ENCODE data around the gene CCDC24. TPM values are rescaled to one million over a fixed set of nuclear protein-coding genes. Genes with fewer than 3 reads are reported as not detected.

The CCDC24 gene
- total RNA-seq, 1 experiment from 2014 or later: 11.8 TPM

- no peak overlapping the region for H3K23ac ChIP-seq (ENCODE audit: insufficient read length, low read depth, low read length)
- H2BK15ac ChIP-seq (ENCODE audit: low read depth, low read length): no peak overlapping the region
- H4K5ac ChIP-seq (ENCODE audit: insufficient read length, low read depth, low read length): no peak overlapping the region
- no peak overlapping the region for H3K56ac ChIP-seq (ENCODE audit: insufficient read length, low read depth, low read length)
- no peak overlapping the region for H4K8ac ChIP-seq (replicated peaks; ENCODE audit: insufficient read length, low read depth, low read length)
- no peak overlapping the region for H2BK12ac ChIP-seq (ENCODE audit: insufficient read length, low read depth, low read length)
- peaks cover 16 to 23% of the 10 kb centered on the region in 2 experiments for H3K4me1 Mint-ChIP-seq
- H3K27ac Mint-ChIP-seq: no peak overlapping the region
- WGBS (ENCODE audit: extremely low coverage, insufficient read length, low lambda C conversion rate): no CpG with 5 or more reads among the region's 10 CpGs
- peak overlapping the region; percentile 81 to 93 for H3K4me3 Mint-ChIP-seq
- H4K91ac ChIP-seq (ENCODE audit: insufficient read length, low read depth, low read length): no peak overlapping the region
- H3K4me1 ChIP-seq (ENCODE audit: insufficient read depth, low read length): no peaks in the 10 kb centered on the region
- peaks cover 10% of the 10 kb centered on the region for H3K23me2 ChIP-seq (ENCODE audit: insufficient read length, low read depth, low read length, poor library complexity, severe bottlenecking)
- no peak overlapping the region for H2AK5ac ChIP-seq (ENCODE audit: insufficient read length, low read length)
- DNase-seq: no peak
- peak overlapping the region; percentile 34 for H3K9ac ChIP-seq (ENCODE audit: extremely low read depth, insufficient read length, low read length)
- no peaks in the 10 kb centered on the region for H4K20me1 ChIP-seq (ENCODE audit: control insufficient read depth, insufficient read depth, insufficient read length)
- H2BK5ac ChIP-seq (ENCODE audit: insufficient read length, low read length): no peak overlapping the region
- H3K18ac ChIP-seq (ENCODE audit: insufficient read length, low read depth, low read length): no peak overlapping the region
- no peaks in the 10 kb centered on the region for H3K79me2 ChIP-seq (ENCODE audit: insufficient read depth, low read length)
- peak overlapping the region; percentile 80 for H3K4me2 ChIP-seq (ENCODE audit: insufficient read depth, insufficient read length, low read length)
- no peaks in the 10 kb centered on the region for H3K27me3 ChIP-seq (ENCODE audit: insufficient read depth, low read length)
- H3K36me3 Mint-ChIP-seq (ENCODE audit: insufficient read depth in 1 of 3, low read depth in 3 of 3): peaks cover 2 to 11% (median 10%) of the 10 kb centered on the region in 3 experiments; a peak in 6 of 7 replicates
- TF ChIP-seq, protein P1, sequence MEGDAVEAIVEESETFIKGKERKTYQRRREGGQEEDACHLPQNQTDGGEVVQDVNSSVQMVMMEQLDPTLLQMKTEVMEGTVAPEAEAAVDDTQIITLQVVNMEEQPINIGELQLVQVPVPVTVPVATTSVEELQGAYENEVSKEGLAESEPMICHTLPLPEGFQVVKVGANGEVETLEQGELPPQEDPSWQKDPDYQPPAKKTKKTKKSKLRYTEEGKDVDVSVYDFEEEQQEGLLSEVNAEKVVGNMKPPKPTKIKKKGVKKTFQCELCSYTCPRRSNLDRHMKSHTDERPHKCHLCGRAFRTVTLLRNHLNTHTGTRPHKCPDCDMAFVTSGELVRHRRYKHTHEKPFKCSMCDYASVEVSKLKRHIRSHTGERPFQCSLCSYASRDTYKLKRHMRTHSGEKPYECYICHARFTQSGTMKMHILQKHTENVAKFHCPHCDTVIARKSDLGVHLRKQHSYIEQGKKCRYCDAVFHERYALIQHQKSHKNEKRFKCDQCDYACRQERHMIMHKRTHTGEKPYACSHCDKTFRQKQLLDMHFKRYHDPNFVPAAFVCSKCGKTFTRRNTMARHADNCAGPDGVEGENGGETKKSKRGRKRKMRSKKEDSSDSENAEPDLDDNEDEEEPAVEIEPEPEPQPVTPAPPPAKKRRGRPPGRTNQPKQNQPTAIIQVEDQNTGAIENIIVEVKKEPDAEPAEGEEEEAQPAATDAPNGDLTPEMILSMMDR (conservative IDR thresholded peaks at IDR 0.05): no peak
- H3K27me3 Mint-ChIP-seq (ENCODE audit: low read depth): peaks cover 6% of the 10 kb centered on the region
- no peaks in the 10 kb centered on the region for H3K9me3 ChIP-seq (ENCODE audit: control insufficient read depth, low read depth, low read length)
- 0 out of 2 replicates have a peak overlapping the region, but pooled peaks have one; percentile 18 for H3K14ac ChIP-seq (ENCODE audit: insufficient read depth, low read length)
- no peak overlapping the region for H3K27ac ChIP-seq (ENCODE audit: insufficient read length, low read depth, low read length)
- H2AFZ ChIP-seq (ENCODE audit: low read length): no peak overlapping the region
- H2BK20ac ChIP-seq (ENCODE audit: low read depth, low read length, poor library complexity, severe bottlenecking): no peak overlapping the region
- no peak overlapping the region for H2BK120ac ChIP-seq (ENCODE audit: low read depth, low read length, poor library complexity, severe bottlenecking)
- H3K4ac ChIP-seq (ENCODE audit: low read depth, low read length): no peak overlapping the region
- H3K9me3 Mint-ChIP-seq: no peaks in the 10 kb centered on the region
- no peak overlapping the region for H3T11ph ChIP-seq (ENCODE audit: low read length)
- no peaks in the 10 kb centered on the region for H3K79me1 ChIP-seq (ENCODE audit: insufficient read depth, low read depth, low read length, poor library complexity, severe bottlenecking)
Measured at GRCh38 chr1:43991200-43991475, 261 bp upstream of the CCDC24 start.

All from H9 (cell line).